ENCODE results near the gene MXI1.

The MXI1 gene

GRCh38 chr10:110278562-110279406 lies 71.4 kb downstream of the MXI1 start:
- DNase-seq, result no peak

DNA sequence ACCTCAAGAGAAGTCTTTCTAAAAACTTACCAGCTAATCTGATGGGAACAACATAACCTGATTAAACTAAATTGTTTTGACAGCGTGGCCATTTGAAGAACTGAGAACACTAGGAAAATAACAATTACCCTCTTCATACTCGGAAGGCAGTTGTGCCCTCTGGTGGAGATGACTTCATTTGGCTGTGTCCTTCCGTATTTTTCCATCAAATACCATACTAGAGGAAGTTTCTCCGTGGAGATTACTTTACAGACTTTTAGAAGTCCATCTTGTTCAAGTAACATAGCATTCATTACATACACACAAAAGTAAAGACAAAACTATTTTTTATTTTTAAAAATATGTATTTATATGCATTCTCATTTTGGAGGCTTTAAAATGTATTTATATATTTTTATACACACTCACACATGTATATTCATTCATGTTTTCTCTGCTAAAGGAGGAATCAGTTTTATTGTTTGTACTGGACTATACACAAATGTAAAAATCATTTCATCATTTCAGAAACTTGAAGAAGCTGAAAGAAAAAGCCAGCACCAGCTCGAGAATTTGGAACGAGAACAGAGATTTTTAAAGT lies 72.1 kb downstream of the MXI1 start:
- DNase-seq, result peak; percentile 28

DNA sequence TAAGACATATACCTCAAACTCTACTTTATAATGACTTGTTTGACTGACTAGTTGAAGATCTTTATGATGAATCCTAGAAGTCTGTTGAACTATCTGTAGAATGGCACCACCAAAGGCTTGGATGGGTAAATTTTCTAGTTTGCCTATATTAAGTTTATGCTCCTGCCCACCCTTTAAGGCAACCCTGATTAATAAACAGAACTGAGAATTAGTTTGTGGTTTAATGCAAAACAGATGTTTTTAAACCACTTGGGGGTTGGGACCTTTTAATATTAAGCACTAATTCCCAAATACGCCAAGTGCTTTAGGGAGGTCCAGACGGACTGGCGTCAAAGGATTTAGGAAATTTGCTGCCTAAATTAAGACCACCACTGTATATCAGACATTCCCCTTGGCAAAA lies 76.9 kb downstream of the MXI1 start:
- DNase-seq, result no peak

DNA sequence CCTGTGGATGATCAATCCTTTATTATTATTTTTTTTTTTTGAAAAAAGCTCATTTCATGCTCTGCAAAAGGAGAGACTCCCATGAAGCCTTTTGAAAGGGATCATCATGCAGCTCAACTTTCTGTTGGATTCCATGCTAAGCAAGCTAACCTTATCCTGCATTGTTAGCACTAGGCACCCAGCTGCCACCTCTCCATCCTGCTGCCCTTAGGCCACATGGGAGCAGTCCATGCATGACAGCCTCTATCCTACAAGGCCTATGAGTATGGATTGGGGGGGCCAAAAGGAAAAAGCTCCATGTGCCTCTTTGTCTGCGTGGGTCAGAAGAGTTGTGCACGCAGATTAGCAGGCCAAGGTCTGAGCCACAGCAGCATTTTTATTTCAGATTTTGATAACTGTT lies 78.1 kb downstream of the MXI1 start:
- DNase-seq, result no peak

GRCh38 chr10:110286841-110287240 lies 79.4 kb downstream of the MXI1 start:
- no peak for DNase-seq

DNA sequence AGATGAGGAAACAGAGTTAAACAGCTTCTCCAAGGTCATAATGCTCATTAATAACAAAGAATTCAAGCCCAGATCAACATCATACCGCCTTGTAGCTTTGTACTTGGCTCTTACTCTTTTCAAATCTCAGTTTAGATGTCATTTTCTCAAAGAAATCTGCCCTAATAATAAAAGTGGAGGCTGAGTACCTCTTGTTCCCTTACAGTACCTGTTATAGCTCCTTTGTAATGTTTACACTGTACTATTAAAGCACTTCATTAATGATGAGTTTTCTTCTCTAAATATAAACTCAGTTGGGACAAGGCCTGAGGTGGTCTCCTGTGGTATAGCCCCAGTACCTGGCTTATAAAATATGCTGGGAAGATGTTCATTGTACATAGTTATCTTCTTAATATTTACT lies 89.6 kb downstream of the MXI1 start:
- no peak for DNase-seq

DNA sequence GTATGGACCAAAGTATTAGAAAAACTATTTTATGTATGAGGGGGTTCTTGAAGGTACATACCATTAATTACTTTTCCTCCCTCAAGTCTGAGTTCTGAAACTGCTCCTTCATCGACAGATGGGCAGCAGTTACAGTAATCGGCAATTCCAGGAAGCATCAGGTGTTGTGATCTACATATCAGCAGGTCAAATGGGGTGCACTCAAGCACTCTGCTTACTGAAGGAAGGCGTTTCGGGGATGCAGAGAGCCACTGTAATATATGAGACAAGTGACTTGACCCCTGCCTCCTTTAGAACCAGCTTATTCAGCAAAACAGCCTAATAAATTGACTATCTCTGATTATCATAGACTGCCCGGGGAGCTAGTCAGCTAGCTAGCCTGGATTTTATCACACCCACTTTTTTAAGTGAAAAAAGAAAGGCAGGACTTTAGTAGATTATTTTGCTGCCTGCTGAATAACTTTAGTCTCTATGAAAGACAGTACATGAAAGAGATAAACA lies 93.1 kb downstream of the MXI1 start:
- DNase-seq, result no peak

- no peak for DNase-seq
Observed at GRCh38 chr10:110303681-110304080, 96.3 kb downstream of the MXI1 start.

DNA sequence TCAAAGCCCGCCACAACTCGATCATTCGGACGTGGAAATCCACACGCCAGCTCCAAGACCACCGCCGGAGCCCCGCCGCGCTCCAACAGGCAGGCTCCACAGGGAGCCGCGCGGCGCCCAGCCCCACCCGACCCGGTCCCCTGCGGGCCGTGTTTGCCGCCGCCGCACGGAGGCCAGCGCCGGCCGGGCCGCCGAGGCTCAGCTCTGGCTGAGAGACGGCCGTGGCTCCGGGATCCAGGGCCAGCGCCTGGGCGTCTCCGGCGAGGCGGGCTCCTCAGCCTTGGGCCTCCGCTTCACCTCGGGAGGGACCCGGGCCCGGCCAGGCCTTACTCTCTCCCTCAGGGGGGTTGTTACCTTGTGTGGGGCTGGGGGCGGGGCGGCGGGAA lies 97.0 kb downstream of the MXI1 start:
- DNase-seq, result no peak

DNA sequence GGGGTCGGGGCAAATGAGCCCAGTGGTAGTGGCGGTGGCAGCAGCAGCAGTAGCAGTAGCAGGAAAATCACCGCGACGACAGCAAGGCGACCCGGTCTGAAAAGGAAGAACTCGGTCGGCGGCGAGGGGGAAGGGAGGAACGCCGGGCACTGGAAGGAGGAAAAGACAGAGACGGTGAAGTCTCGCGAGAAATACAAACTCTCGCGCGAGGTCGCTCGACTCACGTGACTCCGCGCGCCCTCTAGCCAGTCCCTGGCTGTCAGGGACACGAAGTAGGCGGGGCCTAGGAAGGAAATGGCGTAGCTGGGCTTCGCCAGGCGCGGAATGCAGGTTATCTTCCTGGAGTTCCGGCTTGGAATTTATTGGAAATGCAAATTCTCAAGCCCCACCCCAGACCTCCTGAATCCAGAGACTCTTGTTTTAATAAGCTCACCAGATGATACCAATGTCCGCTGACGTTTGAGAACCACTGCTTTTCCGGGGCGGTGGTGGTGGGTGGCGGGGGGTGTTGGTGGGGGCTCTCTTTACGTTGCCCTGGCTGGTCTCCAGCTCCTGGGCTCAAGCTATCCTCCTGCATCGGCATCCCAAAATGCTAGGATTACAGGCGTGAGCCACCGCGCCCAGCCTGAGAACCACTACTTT lies 97.5 kb downstream of the MXI1 start, which contains the start of gene SMNDC1:
Gene SMNDC1 (minus strand): TSS at position 141 of the 642 bp plus-strand sequence. CDS start 1,333 bp downstream, outside the sequence.
- peak; percentile 85 for DNase-seq

DNA sequence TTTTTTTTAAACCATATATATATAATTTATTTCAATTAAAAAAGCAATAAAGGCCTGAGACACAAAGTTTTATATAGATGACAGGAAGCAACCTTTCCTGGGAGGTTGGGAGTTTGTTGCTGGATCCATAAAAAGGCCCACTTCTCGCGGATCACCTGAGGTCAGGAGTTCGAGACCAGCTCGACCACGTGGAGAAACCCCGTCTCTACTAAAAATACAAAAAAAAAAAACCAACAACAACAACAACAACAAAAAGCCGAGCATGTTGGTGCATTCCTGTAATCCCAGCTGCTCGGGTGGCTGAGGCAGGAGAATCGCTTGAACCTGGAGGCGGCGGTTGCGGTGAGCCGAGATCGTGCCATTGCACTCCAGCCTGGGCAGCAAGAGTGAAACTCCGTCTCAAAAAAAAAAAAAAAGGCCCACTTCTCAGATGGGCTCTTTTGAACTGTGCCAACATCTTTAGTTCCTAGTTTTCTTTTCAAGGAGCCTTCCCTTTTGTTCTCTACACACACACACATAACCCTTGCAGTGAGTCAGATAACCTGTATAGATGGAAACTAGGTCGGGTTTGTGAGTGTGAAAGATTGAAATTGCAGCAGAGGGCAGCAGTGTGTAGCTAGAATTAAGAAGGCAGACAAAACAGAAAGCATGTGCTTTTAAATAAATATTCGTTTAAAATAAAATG lies 98.5 kb downstream of the MXI1 start:
- no peak for DNase-seq

DNA sequence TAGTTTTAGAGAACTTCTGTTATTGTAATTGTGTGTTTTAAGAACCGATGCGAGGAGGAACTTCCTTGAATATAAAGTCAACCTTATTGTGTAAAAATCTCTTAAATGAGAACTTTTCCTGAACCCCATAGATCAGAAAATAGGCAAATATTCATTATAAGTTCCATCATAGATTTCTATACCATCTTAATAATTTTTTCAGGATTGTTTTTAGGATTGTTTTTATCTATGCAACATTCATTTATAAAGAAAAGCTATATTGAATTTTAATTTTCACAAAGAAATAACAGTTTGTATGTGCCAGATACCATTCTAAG lies 99.0 kb downstream of the MXI1 start:
- no peak for DNase-seq

GRCh38 chr10:110307805-110308204 lies 100.4 kb downstream of the MXI1 start:
- DNase-seq, result no peak

GRCh38 chr10:110310741-110311140 lies 103.3 kb downstream of the MXI1 start:
- DNase-seq, result no peak

GRCh38 chr10:110311357-110311949 lies 104.0 kb downstream of the MXI1 start:
- DNase-seq, result peak; percentile 30

GRCh38 chr10:110312206-110312605 lies 104.8 kb downstream of the MXI1 start:
- DNase-seq, result no peak

DNA sequence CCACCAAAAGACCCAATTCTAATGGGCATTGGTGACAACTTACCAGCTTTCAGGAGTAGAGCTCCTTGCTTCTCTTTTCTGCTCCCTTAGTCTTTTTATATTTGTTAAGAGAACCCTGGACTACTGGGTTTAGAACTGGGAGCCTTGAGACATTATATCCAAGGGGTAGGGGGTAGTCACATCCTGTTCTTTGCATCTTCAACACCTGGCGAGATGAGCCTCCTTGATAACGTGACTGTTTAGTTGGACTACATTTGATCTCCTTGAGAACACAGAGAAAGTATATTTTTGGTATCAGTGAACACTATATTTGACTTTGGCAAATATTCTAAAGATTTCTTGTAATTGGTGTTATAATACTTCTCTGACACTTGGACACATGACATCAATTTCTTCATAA lies 106.3 kb downstream of the MXI1 start:
- DNase-seq, result no peak

DNA sequence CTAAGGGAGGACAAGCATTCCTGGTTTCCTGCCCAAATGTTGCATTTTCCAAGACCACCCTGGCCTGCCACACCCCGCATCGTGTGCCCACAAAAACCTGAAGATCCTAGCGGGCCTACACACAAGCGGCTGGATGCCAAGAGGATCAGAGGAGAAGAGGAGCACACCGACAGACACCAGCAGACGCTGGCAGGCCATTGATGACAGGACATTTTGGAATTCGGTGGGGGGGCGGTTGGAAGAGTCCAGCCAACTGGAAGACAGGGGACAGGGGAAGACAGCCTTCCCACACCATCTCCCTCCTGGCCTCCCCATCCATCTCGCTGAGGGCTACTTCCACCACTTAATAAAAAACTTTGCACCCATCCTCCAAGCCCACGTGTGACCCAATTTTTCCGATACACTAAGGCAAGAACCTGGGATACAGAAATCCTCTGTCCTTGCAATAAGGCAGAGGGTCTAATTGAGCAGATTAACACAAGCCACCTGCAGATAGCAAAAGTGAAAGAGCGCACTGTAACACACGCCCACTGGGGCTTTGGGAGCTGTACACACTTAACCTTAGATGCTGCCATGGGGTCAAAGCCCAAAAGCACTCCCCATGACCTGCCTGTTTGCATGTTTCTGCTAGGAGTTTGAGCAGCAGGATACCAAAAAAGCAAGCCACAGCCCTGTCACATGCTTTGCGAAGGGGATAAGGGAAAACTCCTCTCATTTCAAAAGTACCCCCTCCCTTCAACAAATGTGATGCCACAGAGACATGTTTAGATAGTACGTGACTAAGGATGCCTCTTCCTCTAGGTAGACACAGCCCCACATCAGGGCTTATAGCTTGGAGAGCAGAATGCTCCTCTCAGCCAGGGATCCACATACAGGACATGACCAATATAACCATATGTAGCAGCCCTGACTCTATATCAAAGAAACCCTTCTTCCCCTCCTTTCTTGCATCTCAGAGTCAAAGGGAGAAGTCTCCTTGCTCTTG lies 110.8 kb downstream of the MXI1 start:
- no peak for DNase-seq

GRCh38 chr10:110321869-110322620 lies 114.6 kb downstream of the MXI1 start:
- no peak for DNase-seq

GRCh38 chr10:110323503-110323902 lies 116.1 kb downstream of the MXI1 start:
- DNase-seq, result no peak

DNA sequence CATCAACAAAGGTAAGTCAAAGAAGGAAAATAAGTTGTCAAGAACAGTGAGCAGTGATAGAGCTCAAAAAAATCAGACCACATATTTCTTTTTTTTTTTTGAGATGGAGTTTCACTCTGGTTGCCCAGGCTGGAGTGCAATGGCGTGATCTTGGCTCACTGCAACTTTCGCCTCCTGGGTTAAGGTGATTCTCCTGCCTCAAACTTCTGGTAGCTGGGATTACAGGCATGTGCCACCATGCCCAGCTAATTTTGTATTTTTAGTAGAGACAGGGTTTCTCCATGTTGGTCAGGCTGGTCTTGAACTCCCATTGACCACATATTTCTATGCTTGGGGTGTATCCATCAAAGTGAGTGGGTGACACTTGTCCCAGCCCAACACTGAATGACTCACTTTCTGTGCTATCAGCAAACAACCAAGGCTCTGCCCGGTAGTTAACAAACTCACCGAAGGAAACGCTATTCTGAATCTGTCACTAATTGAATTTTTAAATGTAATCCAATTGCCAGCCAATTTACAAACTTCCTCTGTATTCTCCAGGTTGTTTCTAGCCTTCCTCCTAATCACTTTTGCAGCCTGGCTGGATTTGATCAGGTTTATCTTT lies 116.9 kb downstream of the MXI1 start:
- no peak for DNase-seq
